Measurements from ENCODE around the gene SRL. TPM values are rescaled to one million over a fixed set of nuclear protein-coding genes. Genes with fewer than 3 reads are reported as not detected.

Gene SRL
- total RNA-seq, 1 experiment from 2014 or later: 0.11 TPM

- Mint-ChIP-seq H3K4me3 (no peak overlapping the region), H3K27ac (no peak overlapping the region), H3K27me3 (ENCODE audit: low read depth) (no peaks in the 10 kb centered on the region), H3K36me3 (no peaks in the 10 kb centered on the region), H3K9me3 (no peaks in the 10 kb centered on the region; the same call in 1 of the 2 replicates), H3K4me1 (no peaks in the 10 kb centered on the region)
- DNase-seq (ENCODE audit: low spot score) (no peak), ATAC-seq (no peak)
- TF ChIP-seq HMGA2 (CRISPR knock-in tag; IDR thresholded peaks at IDR 0.05) (no peak), CTCF (IDR thresholded peaks at IDR 0.05) (no peak), NR1H2 (CRISPR knock-in tag; IDR thresholded peaks at IDR 0.05) (no peak)
- ChIA-PET CTCF (interaction anchor here (1.3 to 3.0 kb wide), 4 partner anchors 22 to 249 kb away, joined by 4 to 18 read pairs (median 7); no protein-coding TSS in a partner anchor), POLR2A (no interaction called here)
These were observed 10.0 kb downstream of the SRL start for GRCh38 chr16:4231886-4232285.

- Mint-ChIP-seq H3K4me3 (no peak overlapping the region), H3K4me1 (no peaks in the 10 kb centered on the region), H3K27me3 (ENCODE audit: low read depth) (no peaks in the 10 kb centered on the region), H3K27ac (no peak overlapping the region; the same call in 1 of the 2 replicates), H3K9me3 (no peaks in the 10 kb centered on the region; the same call in 1 of the 2 replicates), H3K36me3 (no peaks in the 10 kb centered on the region)
- no peak for ATAC-seq
- DNase-seq (ENCODE audit: low spot score): no peak
- ChIA-PET POLR2A (no interaction called here), CTCF (interaction anchor here (0.6 to 3.0 kb wide), 5 partner anchors 20 to 248 kb away, joined by 3 to 18 read pairs (median 4); no protein-coding TSS in a partner anchor)
- TF ChIP-seq ZNF425 (CRISPR knock-in tag; conservative IDR thresholded peaks at IDR 0.05) (no peak), ZNF396 (CRISPR knock-in tag; IDR thresholded peaks at IDR 0.05; ENCODE audit: borderline replicate concordance) (no peak), RORB (CRISPR knock-in tag; IDR thresholded peaks at IDR 0.05) (no peak), IRF2 (CRISPR knock-in tag; IDR thresholded peaks at IDR 0.05; ENCODE audit: borderline replicate concordance, low read depth) (no peak), SOX15 (CRISPR knock-in tag; IDR thresholded peaks at IDR 0.05) (no peak), MAX (CRISPR knock-in tag; IDR thresholded peaks at IDR 0.05) (no peak), GABPB1 (CRISPR knock-in tag; IDR thresholded peaks at IDR 0.05) (no peak), STAT6 (CRISPR knock-in tag; conservative IDR thresholded peaks at IDR 0.05; ENCODE audit: low read depth) (no peak), ZNF317 (CRISPR knock-in tag; IDR thresholded peaks at IDR 0.05; ENCODE audit: borderline replicate concordance, low read depth) (no peak), ZSCAN18 (CRISPR knock-in tag; IDR thresholded peaks at IDR 0.05) (no peak), KAT7 (CRISPR knock-in tag; IDR thresholded peaks at IDR 0.05; ENCODE audit: borderline replicate concordance) (no peak), EMX1 (CRISPR knock-in tag; IDR thresholded peaks at IDR 0.05) (no peak), SMAD4 (CRISPR knock-in tag; IDR thresholded peaks at IDR 0.05) (no peak), OVOL2 (CRISPR knock-in tag; IDR thresholded peaks at IDR 0.05; ENCODE audit: borderline replicate concordance) (no peak), ZNF671 (CRISPR knock-in tag; IDR thresholded peaks at IDR 0.05) (no peak), USF2 (CRISPR knock-in tag; IDR thresholded peaks at IDR 0.05) (no peak), ZNF281 (CRISPR knock-in tag; IDR thresholded peaks at IDR 0.05) (no peak)
These were observed 10.5 kb downstream of the SRL start for GRCh38 chr16:4231367-4231766.
